ENCODE results near the gene CACNA1B. TPM values are rescaled to one million over a fixed set of nuclear protein-coding genes. Genes with fewer than 3 reads are reported as not detected.
"Not testable (repeated sequence)": the region's sequence is repeated elsewhere in the genome, so short reads cannot be mapped to it uniquely, and the experiment has no call there.

CACNA1B gene
- total RNA-seq, 1 donor from 2014 or later: 0.07 TPM

- DNase-seq (ENCODE audit: low read depth, low spot score): no peak
Measured at GRCh38 chr9:138010861-138011260, 133.3 kb downstream of the CACNA1B start.

- DNase-seq (ENCODE audit: low read depth, low spot score): no peak
Measured at GRCh38 chr9:138011951-138012500, 134.4 kb downstream of the CACNA1B start.

DNA sequence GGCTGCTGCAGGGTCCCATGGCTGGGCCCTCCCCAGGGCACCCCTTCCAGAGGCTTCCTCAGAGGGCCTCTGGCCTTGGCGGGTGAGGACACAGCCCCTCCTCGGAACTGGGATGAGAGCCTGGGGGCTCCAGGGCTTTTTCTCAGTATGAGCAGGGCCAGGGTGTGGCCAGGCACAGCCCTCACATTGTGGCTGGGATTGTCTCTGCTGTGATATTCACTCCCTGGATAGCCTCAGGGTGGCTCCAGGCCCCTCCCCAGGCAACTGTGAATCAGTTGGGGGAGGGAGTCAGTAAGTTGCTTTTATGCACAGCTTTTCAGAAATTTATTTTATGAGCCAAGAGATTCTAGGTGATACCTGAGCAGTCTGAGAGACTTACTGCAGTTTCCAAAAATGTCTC lies 135.7 kb downstream of the CACNA1B start:
- DNase-seq (ENCODE audit: low read depth, low spot score): no peak

DNA sequence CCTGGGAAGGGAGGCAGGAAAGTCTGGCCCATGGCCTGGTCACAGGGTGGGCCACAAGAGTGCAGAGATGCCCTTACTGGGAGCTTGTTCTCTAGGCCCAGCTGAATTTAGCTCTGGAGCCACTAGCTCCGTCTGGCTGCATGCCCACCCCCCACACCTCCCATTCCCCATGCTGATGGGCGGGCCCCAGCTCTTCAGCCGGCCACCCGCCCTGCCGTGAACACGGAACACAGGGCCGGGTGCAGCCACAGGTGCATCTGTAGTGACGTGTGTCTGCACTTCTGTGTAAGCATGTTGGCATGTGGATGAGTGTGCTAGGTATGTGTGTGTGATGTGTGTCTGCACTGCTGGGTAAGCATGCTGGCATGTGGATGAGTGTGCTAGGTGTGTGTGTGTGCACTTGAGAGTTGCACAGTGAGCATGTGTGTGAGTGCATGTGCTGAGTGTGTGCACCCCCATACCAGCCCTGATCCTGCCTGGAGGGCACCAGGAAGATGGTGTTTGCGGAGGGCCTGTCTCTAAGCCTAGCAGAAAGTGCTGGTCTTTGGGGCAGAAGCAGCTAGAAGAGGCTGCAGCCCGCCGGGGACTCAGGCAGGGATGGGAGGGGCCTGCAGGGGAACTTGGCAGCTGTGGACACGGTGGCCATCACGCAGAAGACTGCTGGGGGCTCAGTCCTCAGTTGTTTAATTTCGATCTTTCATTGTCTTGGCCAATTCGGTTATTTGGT lies 136.4 kb downstream of the CACNA1B start:
- DNase-seq (ENCODE audit: low read depth, low spot score): no peak

GRCh38 chr9:138014563-138014945 lies 137.0 kb downstream of the CACNA1B start:
- DNase-seq (ENCODE audit: low read depth, low spot score): no peak

DNA sequence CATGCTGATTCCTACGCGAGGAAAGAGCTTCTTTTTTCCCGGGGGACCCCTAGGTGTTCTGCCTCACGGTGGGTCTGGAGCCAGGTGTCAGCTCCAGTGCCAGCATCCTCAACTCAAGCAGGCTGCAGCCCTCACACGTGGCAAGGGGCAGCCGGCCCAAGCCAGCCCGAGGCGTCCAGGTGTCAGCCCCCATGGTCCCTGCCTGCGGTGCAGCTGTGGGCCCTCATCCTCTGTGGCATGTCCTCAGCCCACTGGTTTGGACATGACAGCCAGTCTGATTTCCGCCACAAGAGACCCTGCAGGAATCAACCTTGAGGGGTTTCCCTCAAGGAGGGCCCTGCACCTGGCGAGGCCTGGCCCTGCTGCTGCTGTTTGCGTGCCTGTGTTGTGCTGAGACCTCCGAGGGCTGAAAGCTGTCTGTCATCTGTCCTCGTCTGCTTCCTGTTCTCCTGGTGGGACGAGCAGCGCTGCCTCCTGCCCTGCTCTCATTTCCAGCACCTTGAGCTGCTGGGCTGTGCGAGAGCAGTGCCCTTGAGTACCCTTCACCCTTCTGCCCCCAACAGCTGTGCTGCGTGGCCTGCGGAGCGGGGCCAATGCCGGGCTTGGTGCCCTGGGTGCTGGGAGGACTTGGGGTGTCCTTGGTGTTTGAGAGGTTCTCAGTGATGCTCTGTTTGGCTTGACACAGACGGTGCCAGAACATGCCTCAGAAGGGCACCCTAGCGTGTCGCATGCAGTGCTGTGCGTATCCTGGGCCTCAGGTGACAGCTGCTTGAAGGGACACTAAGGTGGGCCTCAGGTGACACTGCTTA lies 137.6 kb downstream of the CACNA1B start:
- no peak for DNase-seq (ENCODE audit: low read depth, low spot score)

DNA sequence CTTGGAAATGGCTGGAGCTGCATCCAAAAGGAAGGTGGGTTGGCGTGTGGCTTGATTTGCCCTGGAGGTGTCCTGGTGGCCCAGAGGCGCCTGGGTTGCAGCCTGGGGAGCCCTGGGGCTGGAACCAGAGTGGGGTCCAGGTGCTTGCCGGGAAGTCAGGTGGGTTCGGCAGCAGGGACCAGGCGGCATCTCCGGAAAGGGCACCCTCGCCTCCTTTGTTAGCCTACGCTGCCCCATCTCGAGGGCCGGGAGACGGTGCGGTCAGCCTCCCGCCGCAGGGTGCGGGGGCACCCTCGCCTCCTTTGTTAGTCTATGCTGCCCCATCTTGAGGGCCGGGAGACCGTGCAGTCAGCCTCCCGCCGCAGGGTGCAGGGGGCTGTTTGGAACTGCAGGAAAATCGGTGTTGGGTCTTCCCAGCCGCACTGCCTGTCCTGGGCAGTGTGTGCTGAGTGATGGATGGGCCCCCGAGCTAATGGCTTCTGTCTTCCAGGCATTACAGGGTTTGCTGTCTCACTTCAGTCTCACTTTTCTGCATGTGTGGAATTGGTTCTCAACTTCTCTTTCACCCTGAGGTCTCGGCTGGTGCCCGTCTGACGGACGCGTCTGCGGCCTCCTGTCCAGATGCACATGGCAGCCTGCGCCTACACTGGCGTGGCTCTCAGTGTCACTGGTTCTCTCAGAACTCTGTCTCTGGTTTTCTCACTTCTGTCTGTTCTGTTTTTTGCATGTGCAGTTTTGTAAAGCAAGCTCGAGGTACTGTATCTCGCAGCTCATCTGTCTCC lies 139.0 kb downstream of the CACNA1B start:
- DNase-seq (ENCODE audit: low read depth, low spot score): no peak

GRCh38 chr9:138017200-138017599 lies 139.6 kb downstream of the CACNA1B start:
- no peak for DNase-seq (ENCODE audit: low read depth, low spot score)

DNA sequence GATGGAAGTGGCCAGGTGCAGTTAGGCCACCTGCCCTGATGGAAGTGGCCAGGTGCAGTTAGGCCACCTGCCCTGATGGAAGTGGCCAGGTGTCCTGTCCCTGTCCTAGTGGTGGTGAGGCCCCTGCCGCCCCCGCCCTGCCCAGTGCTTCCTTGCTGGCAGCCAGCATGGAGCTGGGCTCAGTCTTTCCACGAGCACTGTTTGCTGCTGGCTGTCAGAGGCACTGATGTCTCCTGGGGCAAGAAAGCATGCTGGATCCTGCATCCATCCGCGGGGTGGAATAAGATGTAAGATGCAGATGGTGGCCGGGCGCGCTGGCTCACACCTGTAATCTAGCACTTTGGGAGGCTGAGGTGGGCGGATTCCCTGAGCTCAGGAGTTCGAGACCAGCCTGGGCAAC lies 141.9 kb downstream of the CACNA1B start:
- not testable (repeated sequence) for DNase-seq (ENCODE audit: low read depth, low spot score)

DNA sequence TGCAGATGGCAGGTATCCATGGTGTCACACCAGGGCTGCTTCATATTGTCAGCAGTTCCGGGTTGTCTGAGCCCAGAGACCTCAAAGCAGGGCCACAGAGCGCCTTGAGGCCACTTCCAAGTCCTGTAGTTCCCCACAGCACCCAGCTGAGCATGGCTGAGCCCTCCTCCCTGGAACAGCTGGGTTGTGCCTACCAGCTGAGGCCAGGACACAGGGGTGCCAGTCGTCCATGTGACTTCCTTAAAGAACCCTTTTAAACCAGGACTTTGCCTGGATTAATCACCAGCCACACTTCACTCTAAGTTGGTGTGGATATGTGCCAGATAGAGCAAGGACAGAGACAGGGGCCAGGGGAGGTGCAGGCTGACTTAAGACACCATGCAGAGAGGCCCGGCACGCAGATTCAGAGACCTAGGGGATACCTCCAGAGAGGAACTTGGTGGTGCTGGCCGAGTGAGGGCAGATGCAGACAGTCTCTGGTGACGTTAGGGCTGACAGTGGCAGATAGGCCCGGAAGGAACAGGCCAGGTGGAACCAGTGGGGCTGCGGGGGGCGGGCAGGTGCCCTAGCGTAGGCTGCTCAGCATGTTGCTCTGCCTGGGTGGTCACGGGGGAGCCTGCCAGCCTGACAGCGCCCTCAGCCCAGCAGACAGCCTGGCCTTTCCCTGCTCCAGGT lies 142.7 kb downstream of the CACNA1B start:
- no peak for DNase-seq (ENCODE audit: low read depth, low spot score)

GRCh38 chr9:138020795-138021182 lies 143.2 kb downstream of the CACNA1B start:
- no peak for DNase-seq (ENCODE audit: low read depth, low spot score)

- no peak for DNase-seq (ENCODE audit: low read depth, low spot score)
Measured at GRCh38 chr9:138021251-138022056, 143.9 kb downstream of the CACNA1B start.

DNA sequence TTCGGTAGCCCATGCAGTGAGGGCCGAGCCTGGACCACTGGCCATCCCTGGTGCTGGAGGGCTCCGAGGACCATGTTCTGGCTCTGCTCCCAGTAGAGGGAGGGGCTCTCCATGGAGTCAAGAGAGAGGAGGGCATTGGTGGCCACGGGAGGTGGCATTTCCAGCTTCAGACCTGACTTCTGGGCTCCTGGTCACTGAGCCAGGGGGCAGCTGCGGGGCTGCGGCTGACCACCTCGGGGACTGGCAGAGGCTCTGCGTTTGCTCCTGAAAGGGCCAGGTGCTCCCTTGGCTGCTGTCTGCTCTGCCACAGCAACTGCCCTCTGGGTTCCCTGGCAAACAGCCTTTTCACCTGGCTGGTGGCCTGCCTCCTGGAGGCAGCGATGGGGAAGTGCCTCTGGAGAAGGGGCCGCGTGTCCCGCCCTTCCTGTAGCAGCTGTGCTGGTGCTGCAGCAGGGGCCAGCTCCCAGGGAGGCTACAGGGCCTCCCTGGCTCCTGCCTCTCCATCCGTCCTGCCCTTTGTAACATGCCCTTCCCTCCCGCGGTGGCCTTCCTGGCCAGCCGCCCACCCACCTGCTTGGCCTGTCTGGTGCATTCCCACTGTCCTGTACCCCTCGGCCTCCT lies 144.6 kb downstream of the CACNA1B start:
- no peak for DNase-seq (ENCODE audit: low read depth, low spot score)

- no peak for DNase-seq (ENCODE audit: low read depth, low spot score)
Measured at GRCh38 chr9:138022756-138023393, 145.3 kb downstream of the CACNA1B start.

- no peak for DNase-seq (ENCODE audit: low read depth, low spot score)
Measured at GRCh38 chr9:138023394-138024124, 146.0 kb downstream of the CACNA1B start.

DNA sequence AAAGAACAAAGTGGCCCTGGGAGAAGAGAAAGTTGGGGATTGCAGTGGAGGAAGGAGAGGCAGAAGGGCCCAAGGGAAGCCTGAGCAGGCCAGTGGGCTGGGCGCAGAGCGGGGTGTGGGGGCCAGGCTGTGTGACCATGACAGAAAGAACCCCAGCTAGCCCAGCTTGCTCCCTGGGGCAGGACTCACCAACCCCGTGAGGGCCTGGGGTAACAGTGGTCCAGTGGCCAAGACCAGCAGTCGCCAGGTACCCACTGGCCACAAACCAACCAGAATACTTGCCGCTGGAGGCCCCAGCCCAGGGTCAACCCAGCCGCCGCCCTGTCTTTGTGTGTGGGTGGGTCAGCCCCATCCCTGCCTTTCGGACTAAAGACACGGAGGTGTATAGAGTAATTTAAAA lies 146.5 kb downstream of the CACNA1B start:
- DNase-seq (ENCODE audit: low read depth, low spot score): no peak

GRCh38 chr9:138024831-138025291 lies 147.3 kb downstream of the CACNA1B start:
- DNase-seq (ENCODE audit: low read depth, low spot score): no peak

DNA sequence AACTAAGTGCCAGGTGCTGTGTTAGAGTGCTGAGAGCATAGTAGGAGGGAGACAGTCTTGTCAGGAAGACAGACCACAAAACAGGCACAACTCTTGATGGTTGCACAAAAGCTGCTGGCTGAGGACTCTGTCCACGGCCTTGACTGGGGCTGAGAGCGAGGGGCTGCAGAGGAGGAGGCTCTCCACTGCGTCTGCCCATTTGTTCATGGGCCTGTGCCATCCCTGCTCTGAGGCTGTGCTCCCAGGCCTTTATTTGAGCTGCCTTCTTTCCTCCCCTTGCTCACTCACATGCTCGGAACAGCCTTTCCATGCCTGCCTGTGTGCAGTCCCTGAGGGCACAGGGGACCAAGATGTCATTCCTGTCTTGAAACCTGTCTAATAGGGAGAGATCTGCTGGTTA lies 147.8 kb downstream of the CACNA1B start:
- DNase-seq (ENCODE audit: low read depth, low spot score): no peak

DNA sequence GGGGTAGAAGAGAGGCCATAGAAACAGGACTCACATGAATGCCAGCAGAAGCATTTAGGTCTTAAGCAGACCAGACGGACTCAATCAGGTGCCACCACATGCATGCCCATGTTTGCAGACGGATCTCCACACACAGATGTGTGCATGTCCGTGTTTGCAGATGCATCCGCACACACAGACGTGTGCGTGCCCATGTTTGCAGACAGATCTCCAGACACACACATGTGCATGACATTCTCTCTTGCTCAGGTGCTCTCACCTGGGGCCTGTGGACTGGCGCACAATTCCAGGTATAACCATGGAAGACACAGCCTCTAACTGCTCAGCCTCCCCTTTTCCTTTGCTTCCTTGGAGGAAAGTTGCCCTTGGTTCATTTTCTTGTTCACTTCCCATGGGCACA lies 148.3 kb downstream of the CACNA1B start:
- no peak for DNase-seq (ENCODE audit: low read depth, low spot score)

Data from pulmonary artery endothelial cell (primary cell).